A673 (cell line): ENCODE data around the gene CC2D1A. TPM values are rescaled to one million over a fixed set of nuclear protein-coding genes. Genes with fewer than 3 reads are reported as not detected.
A peak's percentile ranks its signal among the peaks of the same experiment; 100 is the strongest.

Source experiments
- BruUV-seq: library from RNA; stranded (reverse); fragments of 400-500 nt; replicated peaks from 2 replicates; lab custom pipeline; 2021; lab: Mats Ljungman, UMichigan
- CTCF ChIA-PET: fragments of 300-600 bp; sonication (Branson Sonifier 250); formaldehyde crosslinking; loops from one replicate; lab custom pipeline; 2022; ENCODE audit warnings: antibody characterized with exemption; lab: Charles Lee
- POLR2A ChIA-PET: fragments of 300-600 bp; sonication (Branson Sonifier 250); formaldehyde crosslinking; loops from one replicate; lab custom pipeline; 2022; ENCODE audit warnings: antibody characterized with exemption; ENCODE audit not compliant: low non-redundant PET; lab: Charles Lee
- DNase-seq: peaks from one replicate; pipeline ENCODE4 v3.0.0-alpha.2; 2015; ENCODE audit warnings: low spot score
- H3K27ac ChIP-seq: fragments of 200-600 bp; sonication (generic); 2 replicates; pipeline ENCODE4 v1.5.1; 2016; ENCODE audit warnings: mixed run types, low read depth, mild to moderate bottlenecking, mixed read lengths, antibody characterized with exemption, low read length; ENCODE audit not compliant: poor library complexity, severe bottlenecking
- H3K27me3 ChIP-seq: fragments of 200-600 bp; sonication (generic); replicated peaks from 2 replicates; pipeline ENCODE4 v1.6.1; 2017; ENCODE audit warnings: mixed run types, low read depth, mild to moderate bottlenecking, mixed read lengths, antibody characterized with exemption, low read length; ENCODE audit not compliant: insufficient read depth, poor library complexity
- H3K36me3 ChIP-seq: fragments of 200-600 bp; sonication (generic); 2 replicates; pipeline ENCODE4 v1.6.1; 2016; ENCODE audit warnings: mixed run types, mild to moderate bottlenecking, mixed read lengths, antibody characterized with exemption, low read length; ENCODE audit not compliant: insufficient read depth, poor library complexity, severe bottlenecking
- H3K4me1 ChIP-seq: fragments of 200-600 bp; sonication (generic); 2 replicates; pipeline ENCODE4 v1.6.1; 2017; ENCODE audit warnings: mixed run types, mild to moderate bottlenecking, mixed read lengths, antibody characterized with exemption, low read length; ENCODE audit not compliant: insufficient read depth, poor library complexity, severe bottlenecking
- H3K4me3 ChIP-seq: fragments of 200-600 bp; sonication (generic); 2 replicates; pipeline ENCODE4 v1.5.1; 2016; ENCODE audit warnings: low read depth, mixed run types, mild to moderate bottlenecking, mixed read lengths, low read length; ENCODE audit not compliant: poor library complexity, severe bottlenecking
- H3K9me3 ChIP-seq: fragments of 200-600 bp; sonication (generic); 2 replicates; pipeline ENCODE4 v1.6.1; 2016; ENCODE audit warnings: mixed run types, low read depth, mild to moderate bottlenecking, mixed read lengths, antibody characterized with exemption, low read length; ENCODE audit not compliant: poor library complexity, severe bottlenecking
- EZH2 ChIP-seq: fragments of 200-600 bp; sonication (generic); IDR thresholded peaks from 2 replicates; pipeline ENCODE4 v1.6.1; 2017; ENCODE audit warnings: borderline replicate concordance, low read depth, mild to moderate bottlenecking, mixed read lengths, antibody characterized with exemption, low read length; ENCODE audit not compliant: poor library complexity, severe bottlenecking
- intact Hi-C: fragments of 100-400 bp; cut with micrococcal nuclease; formaldehyde crosslinking; loops from one replicate; pipeline ENCODE4 v1.10.0; 2022; ENCODE audit not compliant: unreplicated experiment
- total RNA-seq: library from RNA; stranded (reverse); gene quantifications from 2 replicates; pipeline ENCODE4 v1.2.3, GENCODE V29; 2021
- TF ChIP-seq, protein P1 (sequence below): fragments of 300-800, 200-600 bp; sonication (generic); conservative IDR thresholded peaks from 2 replicates; pipeline ENCODE4 v1.5.1; 2017; ENCODE audit warnings: low read depth, mild to moderate bottlenecking, antibody characterized with exemption, low read length, moderate library complexity, mixed read lengths

The CC2D1A gene
- total RNA-seq, 1 experiment from 2014 or later, result 38.6 TPM

DNA sequence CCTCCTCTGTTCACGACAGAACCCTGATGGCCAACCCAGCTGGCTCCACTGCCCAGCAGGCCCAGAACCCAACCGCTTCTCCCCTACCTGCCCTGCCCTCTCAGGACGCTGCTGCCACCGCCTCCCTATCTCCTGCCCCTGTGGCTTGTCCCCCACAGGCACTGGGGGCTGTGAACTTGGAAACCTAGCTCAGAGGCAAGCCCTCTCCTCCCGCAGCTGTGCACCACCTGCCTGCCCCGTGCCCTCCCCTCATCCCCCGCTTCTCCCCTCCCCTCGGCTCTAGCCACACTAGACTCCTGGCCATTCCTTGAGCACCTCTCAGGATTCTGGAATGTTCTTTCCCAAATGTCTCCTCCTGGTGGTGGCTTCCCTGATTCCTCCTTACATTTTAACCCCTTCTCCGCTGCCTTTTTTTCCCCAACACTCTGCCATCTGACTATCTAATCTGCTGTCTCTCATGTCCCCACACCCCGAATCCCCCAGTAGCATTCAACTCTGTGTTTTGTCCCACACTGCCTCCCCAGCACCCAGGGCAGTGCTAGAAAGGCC, 22.4 kb upstream of the CC2D1A start:
- Histone ChIP-seq H3K36me3 (no peaks in the 10 kb centered on the region), H3K4me3 (no peak overlapping the region), H3K27me3 (no peaks in the 10 kb centered on the region), H3K9me3 (no peaks in the 10 kb centered on the region), H3K27ac (no peak overlapping the region), H3K4me1 (peaks cover 13% of the 10 kb centered on the region)
- no TSS peak for BruUV-seq
- intact Hi-C loops, result loop anchor here (5.0 kb wide), 3 partner anchors 149 to 599 kb away; partner anchors contain the start of genes ASF1B and IL27RA
- ChIA-PET CTCF (no interaction called here), POLR2A (no interaction called here)
- DNase-seq, result no peak
- TF ChIP-seq, protein P1, sequence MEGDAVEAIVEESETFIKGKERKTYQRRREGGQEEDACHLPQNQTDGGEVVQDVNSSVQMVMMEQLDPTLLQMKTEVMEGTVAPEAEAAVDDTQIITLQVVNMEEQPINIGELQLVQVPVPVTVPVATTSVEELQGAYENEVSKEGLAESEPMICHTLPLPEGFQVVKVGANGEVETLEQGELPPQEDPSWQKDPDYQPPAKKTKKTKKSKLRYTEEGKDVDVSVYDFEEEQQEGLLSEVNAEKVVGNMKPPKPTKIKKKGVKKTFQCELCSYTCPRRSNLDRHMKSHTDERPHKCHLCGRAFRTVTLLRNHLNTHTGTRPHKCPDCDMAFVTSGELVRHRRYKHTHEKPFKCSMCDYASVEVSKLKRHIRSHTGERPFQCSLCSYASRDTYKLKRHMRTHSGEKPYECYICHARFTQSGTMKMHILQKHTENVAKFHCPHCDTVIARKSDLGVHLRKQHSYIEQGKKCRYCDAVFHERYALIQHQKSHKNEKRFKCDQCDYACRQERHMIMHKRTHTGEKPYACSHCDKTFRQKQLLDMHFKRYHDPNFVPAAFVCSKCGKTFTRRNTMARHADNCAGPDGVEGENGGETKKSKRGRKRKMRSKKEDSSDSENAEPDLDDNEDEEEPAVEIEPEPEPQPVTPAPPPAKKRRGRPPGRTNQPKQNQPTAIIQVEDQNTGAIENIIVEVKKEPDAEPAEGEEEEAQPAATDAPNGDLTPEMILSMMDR, result peak; percentile 27; the same call in 1 of the 2 replicates
- no peak for TF ChIP-seq EZH2

DNA sequence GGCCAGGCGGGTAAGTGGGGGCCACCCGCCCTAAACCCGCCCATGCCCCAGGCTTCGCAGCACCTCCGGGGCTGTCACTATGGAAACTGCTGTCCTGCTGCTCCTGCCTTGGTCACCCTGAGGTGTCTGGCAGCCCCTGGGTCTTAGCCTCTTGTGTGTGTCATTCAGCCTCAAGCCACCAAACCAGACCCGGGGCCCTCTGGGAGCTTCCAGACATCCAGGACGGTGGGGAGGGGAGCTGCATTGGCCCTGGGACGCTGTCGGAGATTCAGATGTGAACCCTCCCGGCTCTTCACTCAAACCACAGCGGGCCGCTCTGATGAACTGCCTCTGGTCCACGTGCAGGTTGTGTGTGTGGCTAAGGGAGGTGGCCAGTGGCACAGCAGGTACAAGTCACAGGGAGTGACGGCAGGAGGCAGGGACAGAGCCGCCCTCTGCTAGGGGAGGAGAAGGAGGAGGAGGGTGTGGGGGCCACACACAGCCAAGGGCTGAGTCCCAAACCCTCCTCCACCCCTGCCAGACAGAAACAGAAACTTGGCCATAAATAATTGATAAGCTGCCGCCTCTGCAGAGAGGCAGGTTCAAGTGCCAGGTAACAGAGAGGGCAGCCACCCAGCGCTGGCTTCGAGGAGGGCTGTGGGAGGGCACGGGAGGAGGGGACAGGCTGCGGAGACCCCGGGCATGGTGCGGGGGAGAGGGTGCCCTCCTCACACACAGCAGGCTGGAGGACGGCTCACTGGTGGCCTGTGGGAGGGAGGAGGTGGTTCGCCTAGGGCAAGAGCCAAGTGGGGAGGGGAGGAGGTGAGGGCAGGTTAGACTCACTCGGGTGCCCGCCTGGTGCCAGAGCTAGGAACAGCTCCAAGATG, 21.0 kb upstream of the CC2D1A start:
- BruUV-seq, result no TSS peak
- Histone ChIP-seq H3K27ac (no peak overlapping the region), H3K4me1 (peaks cover 13% of the 10 kb centered on the region), H3K27me3 (no peaks in the 10 kb centered on the region), H3K4me3 (no peak overlapping the region), H3K36me3 (no peaks in the 10 kb centered on the region), H3K9me3 (no peaks in the 10 kb centered on the region)
- TF ChIP-seq EZH2, result no peak
- TF ChIP-seq, protein P1, result no peak
- no peak for DNase-seq
- CTCF ChIA-PET, result no interaction called here
- intact Hi-C loops, result loop anchor here (5.0 kb wide), 3 partner anchors 147 to 597 kb away; partner anchors contain the start of genes ASF1B and IL27RA
- POLR2A ChIA-PET, result interaction anchor here (0.7 kb wide), 1 partner anchor 307 kb away, joined by 7 read pairs; no protein-coding TSS in a partner anchor

DNA sequence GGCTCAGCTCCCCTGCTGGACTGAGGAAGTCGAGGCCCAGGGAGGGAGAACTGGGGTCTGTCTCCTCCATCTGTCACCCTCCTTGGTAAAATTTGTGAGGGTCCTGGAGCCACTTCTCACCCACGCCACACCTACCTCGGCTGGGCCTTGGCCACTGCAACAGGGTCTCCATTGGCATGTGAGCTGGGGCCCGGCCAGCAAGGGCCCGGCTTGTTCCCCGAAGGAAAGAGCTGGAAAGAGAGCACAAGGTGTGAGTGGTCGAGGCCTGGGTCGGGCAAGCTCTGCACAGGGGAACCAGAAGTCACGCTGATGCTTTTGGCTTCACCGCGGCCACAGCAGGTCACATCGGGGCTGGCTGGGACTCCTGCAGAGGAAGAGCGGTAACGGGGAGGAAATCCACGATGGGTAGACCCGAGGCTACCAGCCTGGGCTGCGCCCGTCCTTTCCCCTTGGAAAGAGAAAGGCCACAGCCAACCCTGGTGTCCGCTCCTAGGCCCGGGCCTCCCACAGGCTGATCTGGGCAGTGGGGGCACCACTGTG, 20.1 kb upstream of the CC2D1A start:
- H3K36me3 ChIP-seq, result no peaks in the 10 kb centered on the region
- H3K4me1 ChIP-seq, result peaks cover 6% of the 10 kb centered on the region
- no TSS peak for BruUV-seq
- no peaks in the 10 kb centered on the region for H3K27me3 ChIP-seq
- DNase-seq, result no peak
- no peak overlapping the region for H3K4me3 ChIP-seq
- ChIA-PET POLR2A (no interaction called here), CTCF (no interaction called here)
- intact Hi-C loops, result no loop called here
- H3K27ac ChIP-seq, result no peak overlapping the region
- TF ChIP-seq, protein P1, result no peak
- TF ChIP-seq EZH2, result no peak
- H3K9me3 ChIP-seq, result no peaks in the 10 kb centered on the region
